Pancreas (tissue), 10 donors: Measurements from ENCODE around the gene CSRNP3. TPM values are rescaled to one million over a fixed set of nuclear protein-coding genes. Genes with fewer than 3 reads are reported as not detected.

Source experiments
- ATAC-seq, 4 donors: fragments of 200-7000 bp; cut with Tn5 transposase; one replicate each; pipeline versions ENCODE4 v1.8.0 to v1.9.1; 2020; ENCODE audit warnings: mild to moderate bottlenecking in 4 of 4, moderate library complexity in 4 of 4
- DNase-seq, 6 donors: peaks; one replicate each; pipeline ENCODE4 v3.0.0-alpha.2; 2020
- FAIRE-seq: peaks from 2 replicates; lab custom pipeline; 2012; peaks lifted over from hg19 to GRCh38; lab: Jason Lieb, UNC
- H3K27ac ChIP-seq, 4 donors: fragments of 200-600 bp; sonication (generic); 1 replicate in 3 of 4; 2 replicates in 1 of 4; pipeline versions ENCODE4 v1.5.0 to v1.8.0; 2020
- H3K27me3 ChIP-seq, 4 donors: fragments of 200-600 bp; one replicate each; pipeline ENCODE4 v1.8.0; 2021
- H3K36me3 ChIP-seq, 3 donors: fragments of 200-600 bp; sonication (generic) in 1 of 3; one replicate each; pipeline versions ENCODE4 v1.5.0 to v1.8.0; 2020 to 2021
- H3K4me1 ChIP-seq, 3 donors: fragments of 200-600 bp; one replicate each; pipeline ENCODE4 v1.8.0; 2021
- H3K4me3 ChIP-seq, 4 donors: fragments of 200-600 bp; sonication (generic) in 2 of 4; one replicate each; pipeline versions ENCODE4 v1.5.0 to v1.8.0; 2020 to 2021
- H3K9me3 ChIP-seq, 4 donors: fragments of 200-600 bp; one replicate each; pipeline ENCODE4 v1.8.0; 2021
- WGBS, 2 donors: extraction: QIAGEN DNeasy Blood & Tissue Kit; methylation state at CpG; one replicate each; pipeline ENCODE4 v1.1.7; 2013; 5-methylcytosine and 5-hydroxymethylcytosine counted together
- intact Hi-C, 3 donors: fragments of 100-400 bp; cut with DNase I; formaldehyde crosslinking; loops; one replicate each; pipeline versions ENCODE4 v1.11.1 to v1.14.2; 2022
- polyA plus RNA-seq, 2 donors: library from polyadenylated mRNA; stranded (reverse); fragments of 200-250 nt; gene quantifications; one replicate each; pipeline ENCODE4 v1.2.3, GENCODE V29; 2013
- total RNA-seq, 6 donors: library from RNA; stranded (reverse); fragmentation: NEBNext Ultra II Directional in 4 of 6; extraction: Animal tissue kit (Norgen Biotek cat#: 25700) in 4 of 6; gene quantifications; one replicate each; pipeline versions ENCODE4 v1.2.1 to v1.2.4, GENCODE V29; 2021 to 2023
- TF ChIP-seq, protein P1 (sequence below), 4 donors: fragments of 200-600 bp; sonication (generic) in 3 of 4; IDR thresholded peaks; one replicate each; pipeline versions ENCODE4 v1.5.0 to v1.8.0; 2021; ENCODE audit warnings: antibody characterized with exemption in 4 of 4
- donor health status: healthy with polysubstance abuse.
- donor health status: DM: no; HTN: no; CAD: no; lungs with moderate emphysema.
- donor health status: DM: no; HTN: no; CAD: no.
- donor health status: control.
- donor health status: control.
- donor health status: Bipolar disorder and iron deficiency.
- donor health status: DM: yes; HTN: yes; CAD: no.
- donor health status: DM: no; HTN: no; CAD: no.
- donor health status: DM: no; HTN: no; CAD: no.
- donor health status: DM: yes; HTN: yes; CAD: no.

CSRNP3 gene
- total and polyA plus RNA-seq, 8 donors = 0.91 to 4.8 (median 3.1) TPM

DNA sequence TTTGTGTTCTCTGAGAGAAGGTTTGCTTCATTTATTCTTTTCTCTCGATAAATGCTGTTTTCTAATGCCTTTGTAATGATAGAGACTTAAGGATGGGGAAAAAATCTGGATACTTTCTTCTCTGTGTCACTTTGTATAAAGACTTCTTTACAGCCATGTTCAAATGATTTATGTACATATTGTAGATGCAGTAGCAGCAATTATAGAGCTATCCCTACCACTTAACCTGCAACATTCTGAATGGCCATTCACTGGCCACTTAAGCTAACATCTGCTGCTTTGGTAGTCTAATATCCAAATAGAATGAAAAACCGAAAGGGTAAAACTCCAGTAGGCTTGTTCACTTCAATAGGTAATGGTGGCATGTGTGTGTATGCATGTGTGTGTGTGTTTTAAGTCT, 97.8 kb downstream of the CSRNP3 start:
- Histone ChIP-seq H3K4me1 (no peaks in the 10 kb centered on the region), H3K27me3 (no peaks in the 10 kb centered on the region), H3K4me3 (no peak overlapping the region), H3K36me3 (no peaks in the 10 kb centered on the region), H3K9me3 (no peaks in the 10 kb centered on the region), H3K27ac (no peak overlapping the region)
- TF ChIP-seq, protein P1, sequence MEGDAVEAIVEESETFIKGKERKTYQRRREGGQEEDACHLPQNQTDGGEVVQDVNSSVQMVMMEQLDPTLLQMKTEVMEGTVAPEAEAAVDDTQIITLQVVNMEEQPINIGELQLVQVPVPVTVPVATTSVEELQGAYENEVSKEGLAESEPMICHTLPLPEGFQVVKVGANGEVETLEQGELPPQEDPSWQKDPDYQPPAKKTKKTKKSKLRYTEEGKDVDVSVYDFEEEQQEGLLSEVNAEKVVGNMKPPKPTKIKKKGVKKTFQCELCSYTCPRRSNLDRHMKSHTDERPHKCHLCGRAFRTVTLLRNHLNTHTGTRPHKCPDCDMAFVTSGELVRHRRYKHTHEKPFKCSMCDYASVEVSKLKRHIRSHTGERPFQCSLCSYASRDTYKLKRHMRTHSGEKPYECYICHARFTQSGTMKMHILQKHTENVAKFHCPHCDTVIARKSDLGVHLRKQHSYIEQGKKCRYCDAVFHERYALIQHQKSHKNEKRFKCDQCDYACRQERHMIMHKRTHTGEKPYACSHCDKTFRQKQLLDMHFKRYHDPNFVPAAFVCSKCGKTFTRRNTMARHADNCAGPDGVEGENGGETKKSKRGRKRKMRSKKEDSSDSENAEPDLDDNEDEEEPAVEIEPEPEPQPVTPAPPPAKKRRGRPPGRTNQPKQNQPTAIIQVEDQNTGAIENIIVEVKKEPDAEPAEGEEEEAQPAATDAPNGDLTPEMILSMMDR (IDR thresholded peaks at IDR 0.05) = no peak
- intact Hi-C loops = no loop called here
- DNase-seq = no peak
- no peak for FAIRE-seq
- WGBS, 2 donors = 88 to 94% methylated on average over 2 of the region's 2 CpGs
- ATAC-seq = peak in 1 of 4 donors; percentile 40

DNA sequence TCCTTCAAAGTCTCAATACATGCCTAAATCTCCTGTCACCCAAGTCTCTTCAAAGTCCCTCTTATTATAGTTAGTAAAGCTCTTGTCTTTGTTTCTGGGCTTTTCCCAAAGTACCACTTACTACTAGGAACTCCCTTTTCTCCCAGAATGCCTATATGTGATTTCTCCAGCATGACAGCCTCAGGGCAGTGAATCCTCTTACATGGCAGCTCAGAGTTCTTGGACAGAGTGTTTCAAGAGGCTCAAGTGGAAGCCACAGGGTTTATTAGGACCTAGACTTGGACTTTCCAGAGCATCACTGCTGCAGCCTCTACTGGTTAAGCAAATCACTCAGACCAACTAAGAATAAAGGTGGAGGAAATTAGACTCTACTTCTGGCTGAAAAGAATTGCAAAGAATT, 98.9 kb downstream of the CSRNP3 start:
- intact Hi-C loops = no loop called here
- FAIRE-seq (no peak), ATAC-seq (no peak)

GRCh38 chr2:165571477-165571876, 102.0 kb downstream of the CSRNP3 start:
- no peak for DNase-seq
- Histone ChIP-seq H3K4me3 (no peak overlapping the region), H3K27me3 (no peaks in the 10 kb centered on the region), H3K4me1 (peaks cover 0 to 4% (median 4%) of the 10 kb centered on the region in 3 donors), H3K36me3 (no peaks in the 10 kb centered on the region), H3K27ac (no peak overlapping the region), H3K9me3 (no peaks in the 10 kb centered on the region)
- 93 to 100% methylated on average over 1 of the region's 1 CpG for WGBS, 2 donors
- no peak for ATAC-seq
- TF ChIP-seq, protein P1 (IDR thresholded peaks at IDR 0.05) = no peak
- intact Hi-C loops = no loop called here
- peak; percentile 34 for FAIRE-seq

More for the DNA sequence above, 98.9 kb downstream of the CSRNP3 start:
- Histone ChIP-seq H3K4me1 (peaks cover 0 to 4% (median 0%) of the 10 kb centered on the region in 3 donors), H3K36me3 (no peaks in the 10 kb centered on the region), H3K4me3 (no peak overlapping the region), H3K27ac (no peak overlapping the region), H3K9me3 (no peaks in the 10 kb centered on the region), H3K27me3 (no peaks in the 10 kb centered on the region)
- TF ChIP-seq, protein P1 (IDR thresholded peaks at IDR 0.05) = no peak
- no peak for DNase-seq

GRCh38 chr2:165572151-165572550, 102.7 kb downstream of the CSRNP3 start:
- intact Hi-C loops = no loop called here
- no peak for ATAC-seq
- 28 to 29% methylated on average over 3 of the region's 3 CpGs for WGBS, 2 donors
- no peak overlapping the region for H3K27ac ChIP-seq
- H3K4me3 ChIP-seq = no peak overlapping the region
- no peaks in the 10 kb centered on the region for H3K36me3 ChIP-seq
- H3K9me3 ChIP-seq = no peaks in the 10 kb centered on the region
- TF ChIP-seq, protein P1 (IDR thresholded peaks at IDR 0.05) = no peak
- H3K4me1 ChIP-seq = peaks cover 0 to 4% (median 4%) of the 10 kb centered on the region in 3 donors
- peak in 1 of 6 donors; percentile 32 for DNase-seq
- H3K27me3 ChIP-seq = no peaks in the 10 kb centered on the region
- no peak for FAIRE-seq

DNA sequence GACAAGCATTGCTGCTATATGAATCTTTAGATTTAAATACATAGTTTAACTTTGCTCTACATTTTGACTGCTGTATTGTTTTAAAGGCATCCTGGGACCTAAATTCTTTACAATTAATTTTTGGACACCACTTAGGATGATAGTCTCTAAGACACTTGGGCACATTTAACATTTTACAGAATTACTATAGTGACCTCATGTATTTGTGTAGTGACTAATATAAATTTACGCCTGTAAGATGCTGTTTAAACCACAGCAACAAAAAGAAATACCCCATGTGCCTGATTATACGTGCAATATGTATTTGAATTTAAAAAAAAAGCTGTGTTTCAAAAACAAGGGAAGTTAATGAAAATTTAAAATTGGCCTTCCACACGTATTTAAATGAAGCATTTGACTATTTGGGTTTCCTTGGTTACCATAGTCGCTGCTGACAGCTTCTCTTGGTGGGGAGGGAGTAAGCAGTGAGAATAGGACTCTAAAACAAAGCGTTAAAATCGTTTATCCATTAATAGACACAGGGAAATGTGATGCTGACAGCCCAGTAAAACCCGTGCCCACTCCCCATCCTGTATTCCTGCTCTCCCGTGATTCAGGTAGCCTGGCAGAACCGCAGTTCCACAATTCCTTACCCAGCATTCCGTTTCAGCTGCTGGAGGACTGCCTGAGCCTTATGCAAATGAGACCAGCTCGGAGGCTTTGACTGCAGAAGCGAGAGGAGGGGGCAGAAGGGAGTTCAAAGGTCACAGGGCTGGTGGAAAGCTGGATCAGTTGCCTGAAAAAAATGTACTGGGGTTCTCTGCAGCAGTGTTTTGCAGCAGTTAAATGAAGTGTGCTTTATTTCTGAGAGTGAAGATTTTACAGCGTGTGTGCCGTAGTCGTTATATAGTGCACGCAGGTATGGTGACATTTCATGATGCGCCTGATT, 104.3 kb downstream of the CSRNP3 start:
- FAIRE-seq = no peak
- H3K9me3 ChIP-seq = no peaks in the 10 kb centered on the region
- DNase-seq = peak; percentile 49 to 73 (median 66)

More for the DNA sequence above, 104.3 kb downstream of the CSRNP3 start:
- Histone ChIP-seq H3K4me3 (peak overlapping the region; percentile 1 to 35 (median 19)), H3K27ac (peak overlapping the region in 1 of 4 donors; percentile 6), H3K27me3 (no peaks in the 10 kb centered on the region), H3K36me3 (no peaks in the 10 kb centered on the region), H3K4me1 (peaks cover 0 to 4% (median 4%) of the 10 kb centered on the region in 3 donors)
- intact Hi-C loops = no loop called here
- peak; percentile 97 to 99 (median 98) for ATAC-seq
- 11 to 12% methylated on average over 17 of the region's 17 CpGs for whole genome bisulfite sequencing, 2 donors
- TF ChIP-seq, protein P1 (IDR thresholded peaks at IDR 0.05) = no peak
